CD4-positive, alpha-beta T cell treated with Interleukin-2 at 100 ng/mL for 4 hours (primary cell): ENCODE measurements around the gene SEMA3C.

Experiments used
- DNase-seq: peaks from one replicate; pipeline ENCODE4 v3.0.0-alpha.2; 2020; ENCODE audit warnings: low spot score

Gene SEMA3C

DNA sequence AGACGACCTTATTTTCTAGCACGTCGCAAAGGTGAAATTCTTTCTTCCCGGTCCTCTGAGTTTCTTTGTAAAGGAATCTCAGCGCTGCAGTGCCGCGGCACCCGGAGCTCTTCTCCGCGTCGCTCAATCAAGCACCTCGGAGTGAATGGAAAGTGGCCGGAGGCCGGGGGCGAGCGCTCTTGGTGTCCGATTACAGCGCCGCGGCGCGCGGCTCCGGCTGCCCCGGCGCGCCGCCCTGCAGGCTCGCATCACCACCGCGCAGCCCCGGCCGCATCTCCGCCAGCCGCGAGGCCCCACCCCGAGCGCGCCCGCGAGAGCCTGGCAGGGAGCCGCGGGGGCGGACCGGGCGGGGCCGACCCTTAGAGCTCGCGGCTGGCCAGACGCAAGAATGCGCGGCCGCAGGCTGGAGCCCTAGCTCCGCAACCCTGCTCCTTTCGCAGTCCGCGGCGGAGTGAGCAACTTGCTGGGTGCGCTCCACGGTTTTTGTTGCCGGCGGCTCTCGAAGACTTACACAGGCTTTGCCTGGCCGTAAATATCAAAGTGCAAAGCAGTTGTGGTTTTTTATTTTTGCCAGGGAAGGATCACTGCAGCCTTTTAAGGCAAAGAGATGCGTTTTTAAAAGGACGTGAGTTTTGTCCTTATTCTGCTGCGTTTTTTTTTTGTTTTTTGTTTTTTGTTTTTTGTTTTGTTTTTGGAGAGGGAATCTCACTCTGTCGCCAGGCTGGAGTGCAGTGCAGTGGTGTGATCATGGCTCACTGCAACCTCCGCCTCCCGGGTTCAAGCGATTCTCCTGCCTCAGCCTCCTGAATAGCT, at the start of gene SEMA3C:
TSS of gene SEMA3C (minus strand) at position 143 of the 813 bp plus-strand sequence. CDS start 2,270 bp downstream, outside the sequence.
- DNase-seq, result no peak

GRCh38 chr7:80968606-80969005, 49.8 kb upstream of the SEMA3C start:
- no peak for DNase-seq

DNA sequence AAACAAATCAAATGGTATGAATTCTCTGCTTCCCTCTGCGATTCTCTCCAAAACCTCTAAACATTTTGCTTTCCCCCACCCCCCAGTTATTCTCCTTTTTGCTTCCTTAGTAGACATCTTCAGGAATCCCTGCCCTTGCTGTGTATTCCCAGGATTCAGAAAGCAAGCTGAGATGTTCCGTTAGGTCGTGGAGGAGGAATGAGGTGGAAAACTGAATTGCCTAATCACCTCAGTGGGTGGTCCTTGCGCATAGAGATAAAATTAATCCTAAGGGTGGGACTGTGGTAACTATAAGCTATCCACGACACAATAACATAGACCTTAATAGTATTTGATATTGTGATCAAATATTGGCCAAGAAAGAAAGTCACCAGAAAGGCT, 49.1 kb upstream of the SEMA3C start:
- DNase-seq, result no peak

- no peak for DNase-seq
These were observed 48.4 kb upstream of the SEMA3C start for GRCh38 chr7:80967071-80967916.

GRCh38 chr7:80960244-80960795, 41.5 kb upstream of the SEMA3C start:
- DNase-seq, result no peak

DNA sequence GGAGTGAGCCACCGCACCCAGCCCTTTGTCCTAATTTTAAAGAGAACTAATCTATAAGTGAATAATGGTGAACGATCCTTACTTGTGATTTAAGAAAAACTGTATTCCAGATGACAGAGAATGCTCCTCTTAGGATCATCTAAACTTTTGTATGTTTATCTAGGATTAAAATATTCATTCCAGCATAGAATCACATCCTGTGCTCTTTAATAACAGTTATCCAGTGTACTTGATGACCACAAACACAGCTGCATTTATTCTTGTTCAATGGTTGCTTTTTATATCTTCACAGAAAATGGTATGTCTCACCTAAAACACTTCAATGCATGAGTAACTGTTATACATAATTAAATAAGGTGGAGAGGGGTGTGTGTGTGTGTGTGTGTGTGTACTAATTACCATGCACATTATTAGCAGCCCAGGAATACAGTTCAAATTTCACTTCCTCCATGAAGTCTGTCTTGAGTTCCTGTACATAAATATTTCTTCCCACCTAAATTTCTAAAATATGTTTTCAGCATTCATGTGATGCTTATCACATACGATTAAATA, 38.5 kb upstream of the SEMA3C start:
- no peak for DNase-seq

DNA sequence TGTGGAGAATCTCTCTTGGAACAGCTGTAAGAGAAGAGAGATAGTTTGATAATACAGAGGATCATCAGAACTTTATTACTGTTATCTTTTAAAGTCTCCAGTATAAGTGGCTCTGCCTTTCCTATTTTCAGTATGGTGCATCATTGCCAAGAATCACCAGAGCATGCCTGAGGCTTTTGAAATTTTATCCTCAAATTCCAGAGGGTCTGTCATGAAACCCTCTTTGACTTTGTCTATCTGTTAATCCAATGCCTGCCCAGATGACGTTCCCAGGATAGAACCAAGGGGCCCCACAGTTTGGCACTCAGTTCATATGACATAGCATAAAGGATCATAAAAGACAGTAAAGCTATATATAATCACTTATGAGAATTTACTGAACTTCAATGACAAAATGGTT, 35.3 kb upstream of the SEMA3C start:
- DNase-seq, result no peak

DNA sequence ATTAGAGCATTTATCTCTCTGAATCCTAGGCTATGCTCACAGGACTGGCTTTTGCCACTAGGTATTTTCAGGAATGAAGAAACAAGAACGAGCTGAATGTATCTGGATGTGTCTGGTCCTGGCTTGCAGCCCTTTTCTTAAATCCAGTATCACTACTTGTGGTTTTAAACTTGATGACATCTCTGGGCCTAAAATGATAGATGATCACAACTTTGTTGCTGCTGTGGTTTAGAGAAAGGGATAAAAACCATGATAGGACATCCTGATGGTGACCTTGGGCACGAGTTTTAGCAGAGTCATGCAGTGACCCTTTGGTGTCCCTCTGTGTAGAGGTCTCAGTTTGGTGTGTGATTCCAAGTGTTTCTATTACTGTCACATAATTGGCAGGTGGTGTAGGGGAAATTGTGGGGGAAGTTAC, 31.7 kb upstream of the SEMA3C start:
- no peak for DNase-seq

DNA sequence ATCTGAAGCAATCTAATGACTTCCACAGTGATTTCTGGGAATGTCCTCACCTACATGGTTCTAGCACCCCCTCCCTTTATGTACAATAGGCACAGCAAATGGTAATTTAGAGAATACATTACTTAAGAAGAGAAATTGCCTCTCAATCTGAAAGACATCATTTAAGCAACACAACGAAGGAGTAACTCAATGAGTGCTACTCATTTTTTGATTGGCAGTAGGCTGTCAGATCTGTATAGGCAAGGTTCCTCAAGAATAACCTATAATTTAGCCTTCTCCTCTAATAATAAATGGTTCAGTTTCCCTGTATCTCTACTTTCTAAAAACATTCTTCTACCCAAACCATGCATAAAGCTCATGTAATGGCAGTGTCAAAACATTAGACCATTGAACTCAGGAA, 30.6 kb upstream of the SEMA3C start:
- DNase-seq, result no peak

GRCh38 chr7:80946858-80947257, 28.0 kb upstream of the SEMA3C start:
- no peak for DNase-seq

DNA sequence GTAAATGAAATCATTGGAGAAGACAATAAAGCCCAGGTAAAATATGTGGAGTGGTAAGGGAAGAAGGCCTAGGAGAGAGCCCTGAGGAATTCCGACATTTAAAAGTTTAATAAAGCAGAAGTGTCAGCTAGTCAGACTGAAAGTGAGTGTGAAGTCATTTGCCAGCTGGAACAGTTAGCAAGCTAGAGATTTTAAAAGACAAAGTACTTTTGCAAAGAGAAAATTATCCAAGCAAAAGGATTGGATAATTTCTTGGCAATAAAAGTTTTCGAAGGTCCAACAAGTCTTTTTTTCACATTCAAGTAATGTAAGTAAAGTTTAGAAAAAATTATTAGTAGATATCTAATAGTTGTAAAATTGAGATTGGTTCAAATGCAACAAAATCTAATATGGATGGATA, 27.1 kb upstream of the SEMA3C start:
- DNase-seq, result no peak

GRCh38 chr7:80943342-80943741, 24.5 kb upstream of the SEMA3C start:
- no peak for DNase-seq

GRCh38 chr7:80942261-80943041, 23.6 kb upstream of the SEMA3C start:
- DNase-seq, result no peak

DNA sequence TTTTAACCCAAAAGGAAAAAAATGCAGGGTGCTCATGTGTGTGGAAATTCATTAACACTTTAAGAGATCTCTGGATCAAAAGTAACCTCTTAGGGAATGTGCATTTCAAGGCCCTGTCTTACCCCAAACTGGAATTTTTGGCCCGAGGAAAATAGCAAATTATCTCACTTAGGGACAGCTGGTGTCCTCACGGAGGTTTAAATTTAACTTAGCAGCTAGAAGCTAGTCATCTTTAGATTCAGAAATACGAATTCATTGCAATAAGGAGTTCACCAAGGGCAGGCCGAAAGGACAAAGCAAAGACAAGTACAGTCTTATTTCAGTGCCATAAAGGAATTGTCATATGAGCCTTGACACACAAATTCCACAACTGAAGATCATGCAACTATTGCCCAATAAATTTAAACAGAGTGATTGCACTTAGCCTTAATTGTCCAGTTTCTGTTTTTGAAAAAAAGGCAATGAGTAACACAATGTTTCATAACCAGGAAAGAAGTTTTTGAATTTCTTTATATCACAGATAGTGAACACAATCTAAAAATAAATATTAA, 22.4 kb upstream of the SEMA3C start:
- DNase-seq, result no peak

- no peak for DNase-seq
These were observed 21.8 kb upstream of the SEMA3C start for GRCh38 chr7:80940539-80941207.

- DNase-seq, result no peak
These were observed 18.5 kb upstream of the SEMA3C start for GRCh38 chr7:80937336-80937735.

GRCh38 chr7:80935991-80936780, 17.3 kb upstream of the SEMA3C start:
- no peak for DNase-seq

- no peak for DNase-seq
These were observed 15.5 kb upstream of the SEMA3C start for GRCh38 chr7:80934321-80934720.

GRCh38 chr7:80932536-80932935, 13.7 kb upstream of the SEMA3C start:
- no peak for DNase-seq

DNA sequence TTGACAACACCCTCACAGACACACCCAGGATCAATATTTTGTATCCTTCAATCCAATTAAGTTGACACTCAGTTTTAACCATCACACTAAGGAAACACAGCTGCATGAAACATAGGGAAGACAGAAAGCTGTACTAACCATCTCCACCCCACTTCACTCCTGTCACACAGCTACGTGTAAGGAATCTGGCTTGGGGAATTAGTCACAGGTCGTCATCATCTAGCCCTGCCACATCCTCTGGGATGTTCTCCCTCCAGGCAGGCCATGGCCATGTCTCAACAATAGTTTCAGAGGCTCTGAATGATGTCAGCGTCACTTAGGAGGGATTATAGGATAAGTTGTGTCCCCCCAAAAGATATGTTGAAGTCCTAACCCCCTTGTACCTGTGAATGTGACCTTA, 10.8 kb upstream of the SEMA3C start:
- DNase-seq, result no peak
